Breast epithelium (tissue), 4 donors: ENCODE measurements around the gene THBS3. TPM values are rescaled to one million over a fixed set of nuclear protein-coding genes. Genes with fewer than 3 reads are reported as not detected.
"Not testable (repeated sequence)": the region's sequence is repeated elsewhere in the genome, so short reads cannot be mapped to it uniquely, and the experiment has no call there.

Source experiments
- DNase-seq, 2 donors: peaks; one replicate each; pipeline ENCODE4 v3.0.0-alpha.2; 2019; ENCODE audit warnings: low spot score in 2 of 2
- H3K27ac ChIP-seq, 2 donors: fragments of 200-600 bp; sonication (generic) in 1 of 2; one replicate each; pipeline ENCODE4 v1.5.1; 2016 to 2019; ENCODE audit warnings: mild to moderate bottlenecking in 1 of 2
- H3K27me3 ChIP-seq, 2 donors: fragments of 200-600 bp; sonication (generic) in 1 of 2; one replicate each; pipeline versions ENCODE4 v1.5.1 to v1.6.0; 2017 to 2019; ENCODE audit warnings: control low read depth in 1 of 2, mild to moderate bottlenecking in 1 of 2
- H3K36me3 ChIP-seq: fragments of 200-600 bp; one replicate; pipeline ENCODE4 v1.5.1; 2019
- H3K4me1 ChIP-seq, 2 donors: fragments of 200-600 bp; sonication (generic); one replicate each; pipeline ENCODE4 v1.5.1; 2016 to 2019; ENCODE audit warnings: control low read depth in 1 of 2
- H3K4me3 ChIP-seq, 3 donors: fragments of 200-600 bp; sonication (generic); 1 replicate in 2 of 3; 2 replicates in 1 of 3; pipeline ENCODE4 v1.5.1; 2016 to 2019; ENCODE audit warnings: mild to moderate bottlenecking in 3 of 3, moderate library complexity in 2 of 3
- H3K9me3 ChIP-seq, 2 donors: fragments of 200-600 bp; sonication (generic) in 1 of 2; one replicate each; pipeline ENCODE4 v1.5.1; 2016 to 2019; ENCODE audit warnings: control low read depth in 1 of 2
- POLR2A ChIP-seq: fragments of 450-650 bp; IDR thresholded peaks from one replicate; pipeline ENCODE4 v1.6.1; 2016; ENCODE audit warnings: antibody characterized with exemption, mild to moderate bottlenecking, moderate library complexity
- POLR2AphosphoS5 ChIP-seq, 3 donors: sonication (generic); formaldehyde crosslinking; IDR thresholded peaks; one replicate each; pipeline ENCODE4 v1.6.1; 2017; ENCODE audit warnings: antibody characterized with exemption in 3 of 3
- intact Hi-C: fragments of 100-400 bp; cut with DNase I; formaldehyde crosslinking; loops from one replicate; pipeline ENCODE4 v1.15.1; 2023; ENCODE audit warnings: low total_unique reads
- total RNA-seq, 3 donors: library from RNA; depleted of rRNA; stranded (reverse); fragments of >200 nt; gene quantifications; one replicate each; pipeline ENCODE4 v1.1.0, GENCODE V29; 2016
- TF ChIP-seq, protein P1 (sequence below), 3 donors: fragments of 450-650 bp; IDR thresholded peaks; one replicate each; pipeline ENCODE4 v1.5.1; 2016 to 2017; ENCODE audit warnings: antibody characterized with exemption in 3 of 3, mild to moderate bottlenecking in 3 of 3, moderate library complexity in 3 of 3

THBS3 gene
- total RNA-seq, 3 donors from 2014 or later, result 17.3 to 27.5 (median 25.9) TPM

DNA sequence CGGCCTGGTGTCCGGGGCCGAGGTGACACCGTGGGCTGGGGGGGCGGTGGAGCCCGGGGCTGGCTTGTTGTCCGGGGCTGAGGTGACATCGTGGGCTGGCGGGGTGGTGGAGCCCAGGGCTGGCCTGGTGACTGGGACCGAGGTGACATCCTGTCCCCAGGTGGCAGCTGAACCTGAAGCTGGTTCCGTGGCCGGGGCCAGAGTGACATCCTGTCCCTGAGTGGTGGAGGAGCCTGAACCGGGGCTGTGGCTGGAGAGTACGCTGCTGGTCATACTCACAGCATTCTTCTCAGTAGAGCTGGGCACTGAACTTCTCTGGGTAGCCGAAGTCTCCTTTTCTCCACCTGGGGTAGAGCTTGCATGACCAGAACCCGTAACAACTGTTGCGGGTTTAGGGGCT lies 15.8 kb downstream of the THBS3 start:
- H3K4me1 ChIP-seq, result no peaks in the 10 kb centered on the region
- no peaks in the 10 kb centered on the region for H3K9me3 ChIP-seq
- no peaks in the 10 kb centered on the region for H3K36me3 ChIP-seq
- no peaks in the 10 kb centered on the region for H3K27me3 ChIP-seq
- H3K27ac ChIP-seq, result peak overlapping the region; percentile 98
- intact Hi-C loops, result no loop called here
- TF ChIP-seq POLR2A (no peak), POLR2AphosphoS5 (IDR thresholded peaks at IDR 0.05) (no peak)
- TF ChIP-seq, protein P1, sequence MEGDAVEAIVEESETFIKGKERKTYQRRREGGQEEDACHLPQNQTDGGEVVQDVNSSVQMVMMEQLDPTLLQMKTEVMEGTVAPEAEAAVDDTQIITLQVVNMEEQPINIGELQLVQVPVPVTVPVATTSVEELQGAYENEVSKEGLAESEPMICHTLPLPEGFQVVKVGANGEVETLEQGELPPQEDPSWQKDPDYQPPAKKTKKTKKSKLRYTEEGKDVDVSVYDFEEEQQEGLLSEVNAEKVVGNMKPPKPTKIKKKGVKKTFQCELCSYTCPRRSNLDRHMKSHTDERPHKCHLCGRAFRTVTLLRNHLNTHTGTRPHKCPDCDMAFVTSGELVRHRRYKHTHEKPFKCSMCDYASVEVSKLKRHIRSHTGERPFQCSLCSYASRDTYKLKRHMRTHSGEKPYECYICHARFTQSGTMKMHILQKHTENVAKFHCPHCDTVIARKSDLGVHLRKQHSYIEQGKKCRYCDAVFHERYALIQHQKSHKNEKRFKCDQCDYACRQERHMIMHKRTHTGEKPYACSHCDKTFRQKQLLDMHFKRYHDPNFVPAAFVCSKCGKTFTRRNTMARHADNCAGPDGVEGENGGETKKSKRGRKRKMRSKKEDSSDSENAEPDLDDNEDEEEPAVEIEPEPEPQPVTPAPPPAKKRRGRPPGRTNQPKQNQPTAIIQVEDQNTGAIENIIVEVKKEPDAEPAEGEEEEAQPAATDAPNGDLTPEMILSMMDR (IDR thresholded peaks at IDR 0.05), result no peak
- H3K4me3 ChIP-seq, result peak overlapping the region in 2 of 3 donors; percentile 62 to 73
- no peak for DNase-seq

DNA sequence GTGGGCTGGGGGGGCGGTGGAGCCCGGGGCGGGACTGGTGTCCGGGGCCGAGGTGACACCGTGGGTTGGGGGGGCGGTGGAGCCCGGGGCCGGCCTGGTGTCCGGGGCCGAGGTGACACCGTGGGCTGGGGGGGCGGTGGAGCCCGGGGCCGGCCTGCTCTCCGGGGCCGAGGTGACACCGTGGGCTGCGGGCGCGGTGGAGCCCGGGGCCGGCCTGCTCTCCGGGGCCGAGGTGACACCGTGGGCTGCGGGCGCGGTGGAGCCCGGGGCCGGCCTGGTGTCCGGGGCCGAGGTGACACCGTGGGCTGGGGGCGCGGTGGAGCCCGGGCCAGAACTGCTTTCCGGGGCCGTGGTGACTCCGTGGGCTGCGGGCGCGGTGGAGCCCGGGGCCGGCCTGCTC lies 17.8 kb downstream of the THBS3 start:
- peak overlapping the region in 2 of 3 donors; percentile 23 to 60 for H3K4me3 ChIP-seq
- peak overlapping the region; percentile 76 to 78 for H3K27ac ChIP-seq
- H3K27me3 ChIP-seq, intact Hi-C loops, H3K9me3 ChIP-seq, DNase-seq, H3K36me3 ChIP-seq: not testable (repeated sequence)
- H3K4me1 ChIP-seq, result peaks cover 0 to 14% of the 10 kb centered on the region in 2 donors

DNA sequence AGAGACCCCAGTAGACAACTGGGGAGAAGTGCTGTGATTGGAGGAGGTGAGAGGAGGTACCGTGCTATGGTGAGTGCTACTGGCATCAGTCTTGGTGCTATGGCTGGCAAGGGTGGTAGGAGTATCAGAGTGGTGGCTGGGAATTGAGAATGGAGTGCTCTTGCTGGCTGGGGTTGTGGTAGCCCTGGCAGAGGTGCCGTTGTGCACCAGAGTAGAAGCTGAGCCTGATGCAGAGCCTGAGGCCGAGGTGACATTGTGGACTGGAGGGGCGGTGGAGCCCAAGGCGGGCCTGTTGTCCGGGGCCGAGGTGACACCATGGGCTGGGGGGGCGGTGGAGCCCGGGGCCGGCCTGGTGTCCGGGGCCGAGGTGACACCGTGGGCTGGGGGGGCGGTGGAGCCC lies 19.4 kb downstream of the THBS3 start:
- no peaks in the 10 kb centered on the region for H3K27me3 ChIP-seq
- peaks cover 0 to 14% of the 10 kb centered on the region in 2 donors for H3K4me1 ChIP-seq
- no peak overlapping the region for H3K4me3 ChIP-seq
- DNase-seq, result no peak
- H3K27ac ChIP-seq, result peak overlapping the region in 1 of 2 donors; percentile 91
- no peak for TF ChIP-seq POLR2AphosphoS5 (IDR thresholded peaks at IDR 0.05)
- no peaks in the 10 kb centered on the region for H3K36me3 ChIP-seq
- H3K9me3 ChIP-seq, result no peaks in the 10 kb centered on the region
- intact Hi-C loops, result no loop called here

DNA sequence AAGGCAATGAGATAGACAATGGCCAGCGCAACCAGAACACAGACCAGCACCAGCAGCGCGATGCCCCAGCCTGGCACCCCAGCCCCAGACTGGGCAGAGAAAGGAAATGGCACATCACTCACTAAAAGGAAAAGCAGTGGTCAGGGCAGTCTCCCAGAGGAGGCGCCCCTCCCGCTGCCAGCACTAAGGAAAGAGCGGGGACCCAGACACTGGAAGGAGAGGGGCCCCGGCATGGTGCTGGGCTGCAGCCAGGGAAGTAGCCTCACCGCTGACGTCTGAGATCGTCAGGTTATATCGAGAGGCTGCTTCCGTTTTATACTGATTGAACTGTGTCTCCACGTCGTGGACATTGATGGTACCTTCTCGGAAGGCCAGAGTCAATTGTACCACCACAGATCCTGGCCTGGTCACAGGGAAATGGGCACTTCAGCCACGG lies 20.2 kb downstream of the THBS3 start:
- peaks cover 0 to 14% of the 10 kb centered on the region in 2 donors for H3K4me1 ChIP-seq
- H3K27ac ChIP-seq, result peak overlapping the region; percentile 87 to 91
- no peak for TF ChIP-seq POLR2AphosphoS5 (IDR thresholded peaks at IDR 0.05)
- TF ChIP-seq, protein P1 (IDR thresholded peaks at IDR 0.05), result no peak
- no peak for TF ChIP-seq POLR2A
- no peak for DNase-seq
- H3K9me3 ChIP-seq, result no peaks in the 10 kb centered on the region
- no peak overlapping the region for H3K4me3 ChIP-seq
- intact Hi-C loops, result no loop called here
- no peaks in the 10 kb centered on the region for H3K36me3 ChIP-seq
- no peaks in the 10 kb centered on the region for H3K27me3 ChIP-seq

DNA sequence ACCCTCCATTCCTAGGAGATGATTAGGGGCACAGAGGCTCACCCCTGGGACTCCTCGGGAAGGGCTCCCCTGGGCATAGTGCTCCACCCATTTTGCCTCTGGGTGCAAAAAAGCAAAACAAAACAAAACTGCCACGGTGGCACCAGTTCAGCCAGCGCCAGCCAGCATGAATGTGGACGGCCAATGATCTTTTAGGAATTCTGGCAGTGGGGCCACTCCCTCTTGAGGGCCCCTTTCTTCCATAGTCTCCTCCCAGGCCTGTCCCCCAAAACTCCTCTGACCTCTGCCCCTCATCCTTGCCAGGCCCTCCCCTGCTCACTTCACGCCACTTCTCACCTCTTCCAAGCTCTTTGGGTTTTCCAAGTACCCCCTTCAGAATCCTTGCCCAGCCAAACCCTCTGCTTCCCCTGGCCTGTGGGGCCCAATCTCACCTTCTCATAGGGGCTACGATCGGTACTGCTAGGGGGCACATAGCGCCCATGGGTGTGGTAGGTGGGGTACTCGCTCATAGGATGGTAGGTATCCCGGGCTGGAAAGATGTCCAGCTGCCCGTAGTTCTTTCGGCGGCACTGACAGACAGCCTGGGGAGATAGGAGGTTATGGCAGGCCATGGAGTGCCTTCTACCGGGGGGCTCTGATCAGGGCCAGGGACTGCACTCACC lies 20.8 kb downstream of the THBS3 start:
- Histone ChIP-seq H3K36me3 (no peaks in the 10 kb centered on the region), H3K9me3 (no peaks in the 10 kb centered on the region), H3K27me3 (no peaks in the 10 kb centered on the region), H3K4me3 (no peak overlapping the region), H3K27ac (peak overlapping the region; percentile 87 to 91), H3K4me1 (peaks cover 0 to 14% of the 10 kb centered on the region in 2 donors)
- intact Hi-C loops, result no loop called here
- TF ChIP-seq, protein P1 (IDR thresholded peaks at IDR 0.05), result no peak
- TF ChIP-seq POLR2A (no peak), POLR2AphosphoS5 (IDR thresholded peaks at IDR 0.05) (no peak)
- DNase-seq, result no peak

DNA sequence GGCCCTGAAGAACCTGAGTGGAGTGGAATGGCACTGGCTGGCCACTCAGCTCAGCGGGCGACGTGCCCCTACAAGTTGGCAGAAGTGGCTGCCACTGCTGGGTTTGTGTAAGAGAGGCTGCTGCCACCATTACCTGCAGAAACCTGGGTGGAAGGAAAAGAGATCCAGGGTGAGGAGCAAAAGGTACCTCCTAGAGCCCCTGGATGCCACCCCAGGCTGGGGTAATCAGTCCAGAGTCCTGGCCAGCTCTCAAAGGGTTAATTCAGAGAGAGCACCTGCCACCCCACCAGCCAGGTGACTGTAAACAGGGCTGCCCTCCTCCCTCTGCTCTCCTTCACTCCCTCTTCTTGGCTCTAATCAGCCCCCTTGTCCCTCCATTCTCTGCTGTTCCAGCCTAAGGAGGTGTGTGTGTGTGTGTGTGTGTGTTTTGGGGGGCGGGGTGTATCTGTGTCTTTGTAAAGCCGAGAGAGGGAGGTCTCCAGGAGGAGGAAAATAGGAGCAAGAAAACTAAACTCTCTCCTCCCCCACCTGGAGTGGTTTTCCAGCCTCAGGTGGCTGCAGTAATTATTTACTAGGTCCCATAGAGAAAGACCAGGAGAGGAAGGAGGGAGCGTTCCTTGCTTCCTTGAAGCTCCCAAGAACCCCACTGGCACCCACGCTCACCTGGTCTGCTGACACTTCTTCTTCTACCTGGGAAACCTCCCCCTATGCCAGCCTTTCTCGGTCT lies 21.5 kb downstream of the THBS3 start:
- Histone ChIP-seq H3K27ac (peak overlapping the region; percentile 87 to 91), H3K36me3 (no peaks in the 10 kb centered on the region), H3K9me3 (no peaks in the 10 kb centered on the region), H3K4me3 (no peak overlapping the region), H3K4me1 (peaks cover 0 to 14% of the 10 kb centered on the region in 2 donors), H3K27me3 (no peaks in the 10 kb centered on the region)
- DNase-seq, result no peak
- intact Hi-C loops, result no loop called here
- TF ChIP-seq POLR2AphosphoS5 (IDR thresholded peaks at IDR 0.05) (no peak), POLR2A (no peak)
- TF ChIP-seq, protein P1 (IDR thresholded peaks at IDR 0.05), result no peak
